BLaER1 (cell line): ENCODE measurements around the gene PUDP.

Experiments
- H3K27ac ChIP-seq: shearing (Covaris generic); formaldehyde crosslinking; 2 replicates; pipeline ENCODE4 v1.8.1; 2022
- H3K27me3 ChIP-seq: shearing (Covaris generic); formaldehyde crosslinking; 2 replicates; pipeline ENCODE4 v1.8.1; 2022
- H3K36me3 ChIP-seq: shearing (Covaris generic); formaldehyde crosslinking; 2 replicates; pipeline ENCODE4 v1.8.1; 2022
- H3K4me1 ChIP-seq: shearing (Covaris generic); formaldehyde crosslinking; 2 replicates; pipeline ENCODE4 v1.8.1; 2022
- H3K4me2 ChIP-seq: shearing (Covaris generic); formaldehyde crosslinking; 2 replicates; pipeline ENCODE4 v1.8.1; 2022
- H3K4me3 ChIP-seq: shearing (Covaris generic); formaldehyde crosslinking; 2 replicates; pipeline ENCODE4 v1.8.1; 2022
- H3K9ac ChIP-seq: shearing (Covaris generic); formaldehyde crosslinking; 2 replicates; pipeline ENCODE4 v1.8.1; 2022
- H3K9me3 ChIP-seq: shearing (Covaris generic); formaldehyde crosslinking; 2 replicates; pipeline ENCODE4 v1.8.1; 2022
- H4K20me1 ChIP-seq: shearing (Covaris generic); formaldehyde crosslinking; 2 replicates; pipeline ENCODE4 v1.8.1; 2022
- Cebpa-rat ChIP-seq: shearing (Covaris generic); IDR thresholded peaks from 2 replicates; pipeline ENCODE4 v1.8.1; 2022

PUDP gene

GRCh38 chrX:7169627-7170026, 21.7 kb upstream of the PUDP start:
- Histone ChIP-seq H3K4me2 (no peak overlapping the region), H3K27ac (no peak overlapping the region), H3K9ac (no peak overlapping the region), H4K20me1 (no peaks in the 10 kb centered on the region), H3K9me3 (peaks cover 22% of the 10 kb centered on the region), H3K4me3 (no peak overlapping the region), H3K4me1 (no peaks in the 10 kb centered on the region), H3K36me3 (no peaks in the 10 kb centered on the region), H3K27me3 (no peaks in the 10 kb centered on the region)
- TF ChIP-seq Cebpa-rat: no peak

GRCh38 chrX:7168371-7168770, 20.4 kb upstream of the PUDP start:
- no peak overlapping the region for H3K4me3 ChIP-seq
- H3K27me3 ChIP-seq: no peaks in the 10 kb centered on the region
- no peaks in the 10 kb centered on the region for H3K4me1 ChIP-seq
- H3K36me3 ChIP-seq: no peaks in the 10 kb centered on the region
- H3K4me2 ChIP-seq: no peak overlapping the region
- no peak for TF ChIP-seq Cebpa-rat
- H3K9me3 ChIP-seq: peaks cover 22% of the 10 kb centered on the region
- H4K20me1 ChIP-seq: no peaks in the 10 kb centered on the region
- no peak overlapping the region for H3K27ac ChIP-seq
- H3K9ac ChIP-seq: no peak overlapping the region

- Histone ChIP-seq H3K4me2 (no peak overlapping the region), H4K20me1 (no peaks in the 10 kb centered on the region), H3K27ac (no peak overlapping the region), H3K4me1 (no peaks in the 10 kb centered on the region), H3K4me3 (no peak overlapping the region), H3K9me3 (peaks cover 18% of the 10 kb centered on the region), H3K9ac (no peak overlapping the region), H3K27me3 (no peaks in the 10 kb centered on the region), H3K36me3 (no peaks in the 10 kb centered on the region)
- TF ChIP-seq Cebpa-rat: no peak
Observed at GRCh38 chrX:7164174-7164573, 16.2 kb upstream of the PUDP start.

DNA sequence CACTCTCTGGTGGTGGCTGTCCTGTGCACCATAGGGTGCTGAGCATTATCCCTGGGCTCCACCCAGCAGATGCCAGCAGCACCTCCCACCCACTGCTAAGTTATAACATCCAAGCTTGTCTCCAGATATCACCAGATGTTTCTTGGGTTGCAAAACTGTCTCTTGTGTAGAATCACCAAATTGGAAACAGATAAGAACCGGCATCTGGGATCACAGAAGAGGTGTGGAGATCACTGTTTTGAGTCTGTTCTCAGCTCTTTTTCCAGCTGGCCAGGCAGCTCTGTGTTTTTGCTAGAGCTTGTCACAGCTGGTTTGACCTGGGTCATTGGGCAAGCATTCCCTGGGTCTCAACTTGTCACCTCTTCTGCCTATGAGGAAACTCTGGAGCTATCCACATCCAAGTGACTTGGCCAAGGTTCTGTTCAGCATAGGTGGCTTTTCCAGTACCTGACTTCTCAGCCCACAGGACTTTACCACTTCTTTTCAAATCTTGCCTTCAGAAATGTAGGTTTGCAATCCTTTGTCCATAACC, 15.3 kb upstream of the PUDP start:
- no peaks in the 10 kb centered on the region for H4K20me1 ChIP-seq
- no peaks in the 10 kb centered on the region for H3K36me3 ChIP-seq
- no peaks in the 10 kb centered on the region for H3K27me3 ChIP-seq
- H3K4me3 ChIP-seq: no peak overlapping the region
- H3K9me3 ChIP-seq: peaks cover 10% of the 10 kb centered on the region
- no peak overlapping the region for H3K4me2 ChIP-seq
- no peak overlapping the region for H3K27ac ChIP-seq
- no peaks in the 10 kb centered on the region for H3K4me1 ChIP-seq
- TF ChIP-seq Cebpa-rat: no peak
- no peak overlapping the region for H3K9ac ChIP-seq

DNA sequence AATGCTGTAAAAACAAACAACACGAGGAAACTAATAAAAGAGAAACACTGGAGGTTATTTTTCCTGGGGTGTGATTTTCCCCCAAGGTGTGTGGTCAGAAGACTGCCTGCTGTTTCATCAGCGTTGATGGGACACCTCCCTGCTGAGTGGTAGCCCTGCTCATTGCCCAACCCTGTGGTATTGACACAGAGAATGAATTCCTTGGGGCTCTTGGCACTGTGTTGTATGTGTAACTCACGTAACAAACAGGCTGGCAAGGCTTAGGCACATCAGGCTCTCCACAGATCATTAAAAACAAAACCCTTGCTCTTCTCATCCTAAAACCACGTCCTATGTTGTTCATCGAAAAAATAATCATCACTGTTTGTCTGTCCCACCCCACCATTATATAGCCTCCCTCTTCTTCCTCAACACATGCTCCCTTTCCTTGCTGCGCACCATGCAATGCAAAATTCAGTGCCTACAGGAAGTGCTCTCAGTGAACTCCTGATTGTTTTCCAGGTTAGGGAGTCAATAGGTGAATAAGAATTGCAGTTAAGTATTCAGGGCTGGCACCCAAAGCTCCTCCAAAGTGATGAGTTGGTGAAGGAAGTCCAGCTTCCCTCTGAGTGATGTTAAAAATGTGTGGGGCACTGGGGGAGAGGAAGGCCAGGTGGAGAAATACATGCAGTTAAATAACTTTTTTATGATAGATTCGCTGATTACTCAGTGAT, 11.4 kb upstream of the PUDP start:
- Histone ChIP-seq H3K27me3 (no peaks in the 10 kb centered on the region), H3K4me1 (no peaks in the 10 kb centered on the region), H4K20me1 (no peaks in the 10 kb centered on the region), H3K4me3 (no peak overlapping the region), H3K9me3 (no peaks in the 10 kb centered on the region), H3K9ac (no peak overlapping the region), H3K27ac (no peak overlapping the region), H3K4me2 (no peak overlapping the region), H3K36me3 (no peaks in the 10 kb centered on the region)
- no peak for TF ChIP-seq Cebpa-rat

GRCh38 chrX:7158468-7158990, 10.6 kb upstream of the PUDP start:
- Histone ChIP-seq H3K27ac (no peak overlapping the region), H3K36me3 (peaks cover 4% of the 10 kb centered on the region; the same call in 1 of the 2 replicates)

GRCh38 chrX:7156879-7157278, 8.9 kb upstream of the PUDP start:
- H3K9ac ChIP-seq: no peak overlapping the region
- no peaks in the 10 kb centered on the region for H4K20me1 ChIP-seq
- no peaks in the 10 kb centered on the region for H3K4me1 ChIP-seq
- TF ChIP-seq Cebpa-rat: no peak
- no peaks in the 10 kb centered on the region for H3K27me3 ChIP-seq
- peaks cover 4% of the 10 kb centered on the region; the same call in 1 of the 2 replicates for H3K36me3 ChIP-seq
- no peak overlapping the region for H3K27ac ChIP-seq
- H3K4me2 ChIP-seq: no peak overlapping the region
- H3K4me3 ChIP-seq: no peak overlapping the region
- H3K9me3 ChIP-seq: no peaks in the 10 kb centered on the region

More at GRCh38 chrX:7158468-7158990, 10.6 kb upstream of the PUDP start:
- Histone ChIP-seq H3K4me3 (no peak overlapping the region), H4K20me1 (no peaks in the 10 kb centered on the region), H3K4me2 (no peak overlapping the region), H3K27me3 (no peaks in the 10 kb centered on the region), H3K9me3 (no peaks in the 10 kb centered on the region), H3K9ac (no peak overlapping the region), H3K4me1 (no peaks in the 10 kb centered on the region)
- no peak for TF ChIP-seq Cebpa-rat

DNA sequence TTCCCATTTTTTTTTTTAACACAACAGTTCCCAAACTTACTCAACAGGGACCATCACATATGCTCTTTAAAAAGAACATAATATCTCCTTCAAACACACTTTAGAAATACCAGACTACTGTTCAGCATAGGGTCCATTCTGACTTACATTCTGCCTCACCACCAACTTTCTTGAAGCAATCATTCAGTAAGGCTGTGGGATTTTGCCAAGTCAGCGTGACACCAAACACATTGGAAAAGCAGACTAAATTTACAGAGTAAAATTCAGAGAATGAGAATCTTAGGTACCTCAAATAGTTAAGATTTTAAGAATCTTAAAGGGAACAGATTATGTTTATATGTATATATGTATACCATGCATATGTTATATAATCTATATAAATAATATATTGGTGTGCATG, 7.2 kb upstream of the PUDP start:
- no peak for TF ChIP-seq Cebpa-rat
- H3K4me1 ChIP-seq: peaks cover 12% of the 10 kb centered on the region; the same call in 1 of the 2 replicates
- peaks cover 4% of the 10 kb centered on the region; the same call in 1 of the 2 replicates for H3K36me3 ChIP-seq

GRCh38 chrX:7154041-7154597, 6.2 kb upstream of the PUDP start:
- H3K27ac ChIP-seq: no peak overlapping the region
- no peak for TF ChIP-seq Cebpa-rat
- H4K20me1 ChIP-seq: no peaks in the 10 kb centered on the region
- no peak overlapping the region for H3K9ac ChIP-seq
- H3K27me3 ChIP-seq: no peaks in the 10 kb centered on the region
- peaks cover 18% of the 10 kb centered on the region; the same call in 1 of the 2 replicates for H3K4me1 ChIP-seq
- H3K4me2 ChIP-seq: no peak overlapping the region
- no peak overlapping the region for H3K4me3 ChIP-seq
- peaks cover 4% of the 10 kb centered on the region; the same call in 1 of the 2 replicates for H3K36me3 ChIP-seq
- H3K9me3 ChIP-seq: no peaks in the 10 kb centered on the region

More for the DNA sequence above, 7.2 kb upstream of the PUDP start:
- H3K9ac ChIP-seq: no peak overlapping the region
- H4K20me1 ChIP-seq: no peaks in the 10 kb centered on the region
- H3K9me3 ChIP-seq: no peaks in the 10 kb centered on the region
- H3K27me3 ChIP-seq: no peaks in the 10 kb centered on the region
- no peak overlapping the region for H3K27ac ChIP-seq
- no peak overlapping the region for H3K4me2 ChIP-seq
- no peak overlapping the region for H3K4me3 ChIP-seq

DNA sequence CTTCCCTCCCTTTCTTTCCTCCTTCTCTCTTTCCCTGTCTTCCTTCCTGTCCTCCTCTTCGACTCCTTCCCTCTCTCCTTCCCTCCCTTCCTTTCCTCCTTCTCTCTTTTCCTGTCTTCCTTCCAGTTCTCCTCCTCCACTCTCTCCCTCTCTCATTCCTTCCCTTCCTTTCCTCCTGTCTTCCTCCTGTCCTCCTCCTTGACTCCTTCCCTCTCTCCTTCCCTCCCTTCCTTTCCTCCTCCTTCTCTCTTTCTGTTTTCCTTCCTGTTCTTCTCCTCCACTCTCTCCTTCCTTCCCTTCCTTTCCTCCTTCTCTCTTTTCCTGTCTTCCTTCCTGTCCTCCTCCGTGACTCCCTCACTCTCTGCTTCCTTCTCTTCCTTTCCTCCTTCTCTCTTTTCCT, 5.3 kb upstream of the PUDP start:
- H3K9me3 ChIP-seq: no peaks in the 10 kb centered on the region
- peaks cover 4% of the 10 kb centered on the region; the same call in 1 of the 2 replicates for H3K36me3 ChIP-seq
- no peak for TF ChIP-seq Cebpa-rat
- H3K27ac ChIP-seq: no peak overlapping the region
- H4K20me1 ChIP-seq: no peaks in the 10 kb centered on the region
- no peak overlapping the region for H3K4me3 ChIP-seq
- H3K9ac ChIP-seq: no peak overlapping the region
- H3K4me2 ChIP-seq: no peak overlapping the region
- H3K4me1 ChIP-seq: peaks cover 23% of the 10 kb centered on the region
- H3K27me3 ChIP-seq: no peaks in the 10 kb centered on the region
